ENCODE results near the gene ZNF432. TPM values are rescaled to one million over a fixed set of nuclear protein-coding genes. Genes with fewer than 3 reads are reported as not detected.

The ZNF432 gene
- 8.7 and 12.2 TPM in 2 replicates for total RNA-seq

GRCh38 chr19:52048555-52049501 lies at the start of gene ZNF432:
ZNF432 (minus strand) TSS chr19:52048838; CDS start chr19:52046868, 1,970 bp downstream.

DNA sequence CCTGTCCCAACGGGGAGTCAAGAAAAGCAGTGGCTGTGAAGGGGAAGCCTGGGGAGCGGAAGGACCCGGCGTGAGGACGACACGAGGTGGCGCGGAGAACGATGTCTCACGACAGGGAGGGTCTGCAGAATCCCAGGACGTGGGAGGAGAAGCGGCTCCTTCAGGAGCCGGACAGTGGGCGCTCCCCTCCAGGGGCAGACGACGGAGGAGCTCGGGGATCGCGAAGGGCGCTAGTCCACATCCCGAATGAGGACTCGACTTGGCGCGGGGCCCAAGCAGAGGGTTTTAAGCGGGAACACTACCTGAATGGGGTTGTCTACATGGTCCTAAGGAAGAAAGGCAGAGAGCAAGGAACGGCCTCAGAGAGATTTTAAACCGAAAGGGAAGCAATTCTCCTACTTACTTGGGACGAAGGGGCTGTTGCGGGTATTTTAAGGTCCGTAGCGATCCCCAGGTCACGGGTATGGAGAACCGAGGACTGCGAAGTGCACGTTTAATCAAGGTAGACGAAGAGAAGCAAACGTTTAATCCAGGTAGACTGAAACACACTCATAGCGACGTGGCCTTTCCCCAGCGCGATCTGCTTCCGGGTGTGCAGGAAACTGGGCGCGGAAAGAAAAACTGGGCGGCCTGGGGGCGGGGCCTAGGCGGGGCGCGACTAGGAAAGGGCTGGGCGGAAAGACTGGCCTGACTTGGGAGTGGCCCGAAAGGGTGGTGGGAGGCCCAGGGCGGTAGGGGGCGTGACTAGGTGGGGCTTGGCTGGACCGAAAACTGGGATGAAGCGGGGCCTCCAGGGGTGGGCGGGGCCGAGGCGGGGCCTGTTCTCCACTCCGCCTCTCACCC lies 46.8 kb upstream of the ZNF432 start, which contains the start of gene ZNF841:
TSS of gene ZNF841 (minus strand) at position 594 of the 843 bp plus-strand sequence. CDS start 10,964 bp downstream, outside the sequence.

GRCh38 chr19:52028027-52028779 lies 20.4 kb downstream of the ZNF432 start, which contains the start of gene ZNF614:
ZNF614 (minus strand) TSS chr19:52028379; CDS start chr19:52025745, 2,634 bp downstream.

DNA sequence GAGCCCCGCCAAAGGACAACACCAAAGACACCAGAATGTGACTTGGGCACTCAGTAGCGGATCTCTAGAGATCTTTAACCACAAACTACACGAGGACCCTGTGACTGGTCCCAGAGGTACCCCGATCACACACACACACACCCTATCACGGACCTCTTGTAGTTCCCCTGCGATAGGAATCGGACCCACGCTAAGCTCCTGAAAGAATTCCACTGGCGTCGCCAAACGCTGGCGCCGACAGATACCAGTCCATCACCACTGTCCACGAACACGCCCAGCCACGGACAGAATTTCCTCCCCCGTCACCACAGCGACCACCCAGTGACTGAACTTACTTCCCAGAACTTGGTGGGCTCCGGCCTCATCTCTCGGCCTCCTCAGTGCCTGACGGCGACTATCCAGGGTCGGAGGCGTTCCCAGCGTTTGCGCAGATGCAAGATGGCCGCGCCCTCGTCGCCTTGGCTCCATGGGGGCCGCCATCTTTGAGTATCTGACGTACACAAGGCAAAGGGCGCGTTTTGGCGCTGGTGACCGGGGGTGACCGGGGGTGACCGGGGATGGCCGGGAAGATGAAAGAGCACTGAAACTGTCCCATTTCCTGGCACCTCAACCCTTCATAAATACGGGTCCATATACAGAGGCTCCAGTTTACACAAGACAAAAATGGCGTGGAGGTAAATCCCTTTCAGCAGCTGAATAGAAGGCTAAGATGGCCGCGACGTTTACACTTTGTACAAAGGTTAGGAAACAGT lies 40.7 kb downstream of the ZNF432 start, which contains the start of gene ZNF615:
TSS of gene ZNF615 (minus strand) at position 406 of the 752 bp plus-strand sequence. CDS start 4,500 bp downstream, outside the sequence.

DNA sequence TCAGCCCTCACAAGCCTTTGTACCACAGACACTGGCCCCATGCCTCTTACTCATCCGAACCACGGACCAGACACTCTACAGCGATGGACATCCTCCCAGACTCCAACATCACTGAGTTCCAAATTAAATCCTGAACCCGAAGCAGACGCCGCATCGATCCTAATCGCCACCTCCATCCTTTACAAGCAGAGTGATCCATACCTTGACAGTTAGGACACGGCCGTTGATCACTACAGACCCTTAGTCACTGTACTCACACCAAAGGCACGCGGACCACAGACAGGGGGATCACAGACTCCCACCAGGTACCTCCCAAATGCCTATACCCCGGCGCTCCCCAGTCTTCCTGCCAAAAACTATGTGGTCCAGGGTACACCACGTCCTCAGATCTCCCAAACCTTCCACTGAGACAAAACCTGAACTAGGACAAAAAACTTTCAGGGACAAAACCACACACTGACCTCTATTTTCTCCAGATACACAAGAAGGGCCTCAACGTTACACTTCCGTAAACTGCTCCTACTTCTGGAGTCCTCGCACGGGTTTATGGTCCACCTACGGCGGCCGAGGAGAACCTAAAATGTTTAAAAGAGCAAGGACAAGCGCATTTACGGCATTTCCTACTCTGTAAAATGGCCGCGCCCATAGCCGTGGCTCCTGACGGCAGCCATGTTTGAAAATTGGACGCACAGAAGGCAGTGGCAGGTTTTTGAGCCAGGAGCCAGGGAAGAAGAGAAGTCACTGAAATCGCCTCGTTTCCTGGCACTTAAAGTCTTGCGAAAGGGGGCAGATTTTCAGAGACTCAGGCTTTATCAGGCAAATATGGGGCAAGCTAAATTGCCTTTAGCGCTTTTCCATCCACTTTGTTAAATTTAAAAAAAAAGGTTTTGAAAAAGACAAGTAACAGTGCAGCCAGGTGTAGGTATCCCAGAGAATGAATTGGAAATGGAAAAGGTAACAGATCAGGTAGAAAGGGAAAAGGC lies 62.0 kb downstream of the ZNF432 start, which contains the start of gene ZNF350:
TSS of gene ZNF350 (minus strand) at position 532 of the 983 bp plus-strand sequence. CDS start 12,480 bp downstream, outside the sequence.

Other genes starting within 250 kb of the ZNF432 start
- 8.4 and 13.0 TPM in 2 replicates for gene ZNF577, start 160.9 kb downstream of the ZNF432 start, total RNA-seq
- gene ZNF649, start 143.8 kb downstream of the ZNF432 start, total RNA-seq: 6.4 and 7.1 TPM in 2 replicates
- 6.5 and 7.9 TPM in 2 replicates for gene ZNF613, start 121.4 kb downstream of the ZNF432 start, total RNA-seq
- 10.3 and 16.5 TPM in 2 replicates for gene ZNF350, start 62.0 kb downstream of the ZNF432 start, total RNA-seq
- 6.7 and 15.3 TPM in 2 replicates for gene ZNF615, start 40.6 kb downstream of the ZNF432 start, total RNA-seq
- 11.3 and 13.0 TPM in 2 replicates for gene ZNF614, start 20.5 kb downstream of the ZNF432 start, total RNA-seq
- gene ZNF841, start 46.9 kb upstream of the ZNF432 start, total RNA-seq: 25.5 and 26.2 TPM in 2 replicates
- 9.8 and 20.0 TPM in 2 replicates for gene ZNF616, start 91.1 kb upstream of the ZNF432 start, total RNA-seq
- 8.8 and 27.9 TPM in 2 replicates for gene ZNF836, start 122.8 kb upstream of the ZNF432 start, total RNA-seq
- 199 and 329 TPM in 2 replicates for gene PPP2R1A, start 141.2 kb upstream of the ZNF432 start, total RNA-seq
- gene ZNF766, start 220.7 kb upstream of the ZNF432 start, total RNA-seq: 13.2 and 16.1 TPM in 2 replicates
- gene ZNF480, start 248.3 kb upstream of the ZNF432 start, total RNA-seq: 8.2 and 11.4 TPM in 2 replicates

Measured in placental epithelial cell (primary cell).